H9 (cell line): ENCODE measurements around the gene TTLL4. TPM values are rescaled to one million over a fixed set of nuclear protein-coding genes. Genes with fewer than 3 reads are reported as not detected.

Experiments
- DNase-seq: peaks from one replicate; pipeline ENCODE4 v3.0.0-alpha.2; 2017
- H2AFZ ChIP-seq: one replicate; pipeline ENCODE4 v1.6.1; 2013; ENCODE audit warnings: mild to moderate bottlenecking, low read length, control low read depth, moderate library complexity
- H2AK5ac ChIP-seq: 2 replicates; pipeline ENCODE4 v1.6.1; 2013; ENCODE audit warnings: low read length, control low read depth, mixed read lengths; ENCODE audit not compliant: insufficient read length
- H2BK120ac ChIP-seq: one replicate; pipeline ENCODE4 v1.6.1; 2013; ENCODE audit warnings: low read depth, mild to moderate bottlenecking, low read length, control low read depth, inconsistent platforms; ENCODE audit not compliant: poor library complexity, severe bottlenecking
- H2BK12ac ChIP-seq: 2 replicates; pipeline ENCODE4 v1.6.1; 2013; ENCODE audit warnings: low read length, control low read depth, mixed read lengths, low read depth; ENCODE audit not compliant: insufficient read length
- H2BK15ac ChIP-seq: 2 replicates; pipeline ENCODE4 v1.6.1; 2013; ENCODE audit warnings: low read depth, low read length, control low read depth
- H2BK20ac ChIP-seq: one replicate; pipeline ENCODE4 v1.6.1; 2013; ENCODE audit warnings: low read depth, mild to moderate bottlenecking, low read length, control low read depth, inconsistent platforms; ENCODE audit not compliant: poor library complexity, severe bottlenecking
- H2BK5ac ChIP-seq: 2 replicates; pipeline ENCODE4 v1.6.1; 2013; ENCODE audit warnings: low read length, control low read depth, mixed read lengths; ENCODE audit not compliant: insufficient read length
- H3K14ac ChIP-seq: 2 replicates; pipeline ENCODE4 v1.6.1; 2013; ENCODE audit warnings: low read length, control low read depth; ENCODE audit not compliant: insufficient read depth
- H3K18ac ChIP-seq: 2 replicates; pipeline ENCODE4 v1.6.1; 2013; ENCODE audit warnings: low read depth, mild to moderate bottlenecking, mixed read lengths, low read length, control low read depth; ENCODE audit not compliant: insufficient read length
- H3K23ac ChIP-seq: 2 replicates; pipeline ENCODE4 v1.6.1; 2013; ENCODE audit warnings: low read length, control low read depth, mixed read lengths, low read depth; ENCODE audit not compliant: insufficient read length
- H3K23me2 ChIP-seq: 2 replicates; pipeline ENCODE4 v1.6.1; 2013; ENCODE audit warnings: low read depth, mild to moderate bottlenecking, mixed read lengths, low read length, control low read depth; ENCODE audit not compliant: insufficient read length, poor library complexity, severe bottlenecking
- H3K27ac ChIP-seq: 2 replicates; pipeline ENCODE4 v1.5.1; 2013; ENCODE audit warnings: low read length, control low read depth, mixed read lengths, low read depth; ENCODE audit not compliant: insufficient read length
- H3K27me3 ChIP-seq: 2 replicates; pipeline ENCODE4 v1.6.1; 2013; ENCODE audit warnings: low read length, control low read depth, inconsistent platforms; ENCODE audit not compliant: insufficient read depth
- H3K4ac ChIP-seq: 2 replicates; pipeline ENCODE4 v1.6.1; 2013; ENCODE audit warnings: low read depth, mild to moderate bottlenecking, control low read depth, inconsistent platforms, low read length, moderate library complexity
- H3K4me1 ChIP-seq: 2 replicates; pipeline ENCODE4 v1.6.1; 2013; ENCODE audit warnings: low read length, control low read depth, inconsistent platforms; ENCODE audit not compliant: insufficient read depth
- H3K4me2 ChIP-seq: 2 replicates; pipeline ENCODE4 v1.6.1; 2013; ENCODE audit warnings: low read length, control low read depth, mixed read lengths; ENCODE audit not compliant: insufficient read length, insufficient read depth
- H3K56ac ChIP-seq: 2 replicates; pipeline ENCODE4 v1.6.1; 2013; ENCODE audit warnings: low read depth, mild to moderate bottlenecking, mixed read lengths, low read length, control low read depth; ENCODE audit not compliant: insufficient read length
- H3K79me1 ChIP-seq: 2 replicates; pipeline ENCODE4 v1.6.1; 2013; ENCODE audit warnings: low read depth, mild to moderate bottlenecking, moderate library complexity, low read length, control low read depth, inconsistent platforms; ENCODE audit not compliant: insufficient read depth, poor library complexity, severe bottlenecking
- H3K79me2 ChIP-seq: 2 replicates; pipeline ENCODE4 v1.6.1; 2013; ENCODE audit warnings: low read length, control low read depth, inconsistent platforms; ENCODE audit not compliant: insufficient read depth
- H3K9ac ChIP-seq: 2 replicates; pipeline ENCODE4 v1.6.1; 2013; ENCODE audit warnings: low read length, control low read depth, mixed read lengths; ENCODE audit not compliant: insufficient read length; ENCODE audit errors: extremely low read depth
- H3K9me3 ChIP-seq: one replicate; pipeline ENCODE4 v1.6.1; 2013; ENCODE audit warnings: low read depth, low read length, inconsistent platforms; ENCODE audit not compliant: control insufficient read depth
- H3T11ph ChIP-seq: one replicate; pipeline ENCODE4 v1.6.1; 2013; ENCODE audit warnings: mild to moderate bottlenecking, low read length, control low read depth, inconsistent platforms
- H4K20me1 ChIP-seq: one replicate; pipeline ENCODE4 v1.6.1; 2013; ENCODE audit not compliant: control insufficient read depth, insufficient read length, insufficient read depth
- H4K5ac ChIP-seq: 2 replicates; pipeline ENCODE4 v1.6.1; 2013; ENCODE audit warnings: low read depth, mild to moderate bottlenecking, mixed read lengths, low read length, control low read depth; ENCODE audit not compliant: insufficient read length
- H4K8ac ChIP-seq: replicated peaks from 2 replicates; pipeline ENCODE4 v1.6.1; 2013; ENCODE audit warnings: low read length, control low read depth, mixed read lengths, low read depth; ENCODE audit not compliant: insufficient read length
- H4K91ac ChIP-seq: 2 replicates; pipeline ENCODE4 v1.6.1; 2013; ENCODE audit warnings: low read depth, mild to moderate bottlenecking, moderate library complexity, mixed read lengths, low read length, control low read depth; ENCODE audit not compliant: insufficient read length
- H3K27ac Mint-ChIP-seq, 3 experiments: 2 replicates in 2 of 3; 3 replicates in 1 of 3; pipeline ENCODE4 v1.8.0; 2020 to 2021; ENCODE audit warnings: mixed read lengths in 3 of 3, mild to moderate bottlenecking in 1 of 3, moderate library complexity in 1 of 3
- H3K27me3 Mint-ChIP-seq: 2 replicates; pipeline ENCODE4 v1.8.0; 2021; ENCODE audit warnings: low read depth, mild to moderate bottlenecking, moderate library complexity, mixed read lengths
- H3K36me3 Mint-ChIP-seq, 3 experiments: 2 replicates in 2 of 3; 3 replicates in 1 of 3; pipeline ENCODE4 v1.8.0; 2020 to 2021; ENCODE audit warnings: low read depth in 3 of 3, mixed read lengths in 3 of 3; ENCODE audit not compliant: insufficient read depth in 1 of 3
- H3K4me1 Mint-ChIP-seq, 2 experiments: 2 replicates each; pipeline ENCODE4 v1.8.0; 2020; ENCODE audit warnings: mixed read lengths in 2 of 2
- H3K4me3 Mint-ChIP-seq, 2 experiments: 2 replicates in 1 of 2; 3 replicates in 1 of 2; pipeline ENCODE4 v1.8.0; 2020 to 2021; ENCODE audit warnings: mild to moderate bottlenecking in 2 of 2, mixed read lengths in 2 of 2, moderate library complexity in 1 of 2
- H3K9me3 Mint-ChIP-seq, 2 experiments: 2 replicates in 1 of 2; 3 replicates in 1 of 2; pipeline ENCODE4 v1.8.0; 2020; ENCODE audit warnings: mild to moderate bottlenecking in 2 of 2, mixed read lengths in 2 of 2, moderate library complexity in 1 of 2
- CTCF ChIP-seq: fragments of 200-600 bp; sonication (generic); conservative IDR thresholded peaks from 3 replicates; pipeline ENCODE4 v1.8.0; 2021; ENCODE audit warnings: antibody characterized with exemption, mild to moderate bottlenecking
- WGBS: extraction: QIAGEN DNeasy Blood & Tissue Kit; methylation state at CpG from one replicate; pipeline ENCODE4 v1.1.7; 2013; ENCODE audit warnings: missing lambda C conversion rate, low lambda C conversion rate, mixed read lengths; ENCODE audit not compliant: insufficient read length; ENCODE audit errors: extremely low coverage; 5-methylcytosine and 5-hydroxymethylcytosine counted together
- total RNA-seq: library from RNA; stranded (reverse); gene quantifications from 2 replicates; pipeline ENCODE4 v1.2.1, GENCODE V29; 2021

The TTLL4 gene
- total RNA-seq, 1 experiment from 2014 or later, result 96.4 TPM

GRCh38 chr2:218662827-218663226 is 47.8 kb upstream of the TTLL4 start:
- no peaks in the 10 kb centered on the region for H3K9me3 Mint-ChIP-seq
- TF ChIP-seq CTCF, result no peak
- Histone ChIP-seq H3K4me2 (no peak overlapping the region), H4K5ac (no peak overlapping the region), H3K9me3 (no peaks in the 10 kb centered on the region), H3K23ac (no peak overlapping the region), H3K9ac (no peak overlapping the region), H3T11ph (no peak overlapping the region), H2BK5ac (no peak overlapping the region), H3K14ac (no peak overlapping the region), H3K27me3 (no peaks in the 10 kb centered on the region), H2BK20ac (no peak overlapping the region), H3K18ac (no peak overlapping the region), H3K79me2 (no peaks in the 10 kb centered on the region), H2AFZ (no peak overlapping the region), H3K56ac (no peak overlapping the region), H3K23me2 (peaks cover 11% of the 10 kb centered on the region), H2BK15ac (no peak overlapping the region), H4K8ac (no peak overlapping the region), H4K20me1 (no peaks in the 10 kb centered on the region), H2BK120ac (no peak overlapping the region), H4K91ac (no peak overlapping the region), H2BK12ac (no peak overlapping the region), H3K4me1 (peaks cover 2% of the 10 kb centered on the region; the same call in 1 of the 2 replicates), H2AK5ac (no peak overlapping the region), H3K27ac (no peak overlapping the region), H3K4ac (no peak overlapping the region), H3K79me1 (no peaks in the 10 kb centered on the region)
- DNase-seq, result no peak
- H3K4me3 Mint-ChIP-seq, result no peak overlapping the region
- no peaks in the 10 kb centered on the region for H3K27me3 Mint-ChIP-seq
- H3K27ac Mint-ChIP-seq, result no peak overlapping the region
- H3K4me1 Mint-ChIP-seq, result peaks cover 11 to 12% of the 10 kb centered on the region in 2 experiments
- peaks cover 34 to 60% (median 52%) of the 10 kb centered on the region in 3 experiments for H3K36me3 Mint-ChIP-seq
- WGBS, result no CpG with 5 or more reads among the region's 10 CpGs
